K562 (cell line): ENCODE data around the gene FGF14. TPM values are rescaled to one million over a fixed set of nuclear protein-coding genes. Genes with fewer than 3 reads are reported as not detected.

Source experiments
- ATAC-seq: fragments of 200-7000 bp; cut with Tn5 transposase; 3 replicates; pipeline ENCODE4 v1.9.1; 2020; ENCODE audit warnings: moderate library complexity
- BruUV-seq: library from RNA; stranded (reverse); fragments of 400-500 nt; replicated peaks from 2 replicates; lab custom pipeline; 2021; lab: Mats Ljungman, UMichigan
- CTCF ChIA-PET: fragments of 300-600 bp; formaldehyde crosslinking; extraction: SDS; loops from one replicate; lab custom pipeline; 2021; ENCODE audit warnings: low intra/inter-chr PET ratio; lab: Yijun Ruan, JAX
- POLR2A ChIA-PET: fragments of 300-600, 350-650 bp; sonication (Branson Sonifier 250); formaldehyde crosslinking; extraction: SDS; loops from one replicate; lab custom pipeline; 2021; ENCODE audit warnings: antibody characterized with exemption, inconsistent platforms; lab: Yijun Ruan, JAX
- DNase-seq, 4 experiments: peaks; one replicate each; pipeline versions ENCODE4 v3.0.0 to v3.0.0-alpha.2; 2011 to 2018; ENCODE audit warnings: low spot score in 3 of 4, mixed read lengths in 3 of 4; ENCODE audit errors: extremely low read depth in 1 of 4
- FAIRE-seq: peaks from 2 replicates; lab custom pipeline; 2011; peaks lifted over from hg19 to GRCh38; lab: Jason Lieb, UNC
- H2AFZ ChIP-seq: 2 replicates; pipeline ENCODE4 v1.6.0; 2011; ENCODE audit warnings: low read depth, low read length, control low read depth, inconsistent platforms
- H3K27ac ChIP-seq: fragments of 200-600 bp; 3 replicates; pipeline ENCODE4 v1.8.0; 2011; ENCODE audit warnings: low read depth, mild to moderate bottlenecking, control low read depth, inconsistent platforms, low read length, moderate library complexity, mixed read lengths; ENCODE audit errors: extremely low read depth
- H3K27me3 ChIP-seq, 2 experiments: fragments of 300-600 bp in 1 of 2; 2 replicates in 1 of 2; 3 replicates in 1 of 2; pipeline versions ENCODE4 v1.6.0 to v1.8.0; 2011; ENCODE audit warnings: inconsistent platforms in 2 of 2, low read length in 2 of 2, mild to moderate bottlenecking in 1 of 2, mixed read lengths in 1 of 2, moderate library complexity in 1 of 2; ENCODE audit not compliant: control insufficient read depth in 2 of 2, insufficient read depth in 2 of 2
- H3K36me3 ChIP-seq: fragments of 300-600 bp; 3 replicates; pipeline ENCODE4 v1.8.0; 2011; ENCODE audit warnings: mild to moderate bottlenecking, low read length, inconsistent platforms; ENCODE audit not compliant: control insufficient read depth, insufficient read depth
- H3K4me1 ChIP-seq, 2 experiments: fragments of 200-600 bp in 1 of 2; replicated peaks in 1 of 2; 2 replicates in 1 of 2; 3 replicates in 1 of 2; pipeline versions ENCODE4 v1.5.1 to v1.8.0; 2011; ENCODE audit warnings: inconsistent platforms in 2 of 2, low read length in 2 of 2, mild to moderate bottlenecking in 1 of 2, mixed read lengths in 1 of 2, moderate library complexity in 1 of 2; ENCODE audit not compliant: control insufficient read depth in 2 of 2, insufficient read depth in 2 of 2
- H3K4me2 ChIP-seq: 2 replicates; pipeline ENCODE4 v1.6.1; 2011; ENCODE audit warnings: low read length, control low read depth, inconsistent platforms, mixed read lengths; ENCODE audit not compliant: insufficient read depth
- H3K4me3 ChIP-seq: fragments of 200-600 bp; sonication (generic), shearing (Covaris generic); 2 replicates; pipeline ENCODE4 v1.5.1; 2016; ENCODE audit warnings: control low read depth, inconsistent platforms
- H3K79me2 ChIP-seq: fragments of 200-600 bp; 3 replicates; pipeline ENCODE4 v1.8.0; 2011; ENCODE audit warnings: low read length, inconsistent platforms; ENCODE audit not compliant: control insufficient read depth, insufficient read depth
- H3K9ac ChIP-seq, 2 experiments: 2 replicates each; pipeline versions ENCODE4 v1.6.0 to v1.6.1; 2011; ENCODE audit warnings: low read depth in 2 of 2, low read length in 2 of 2, control low read depth in 1 of 2, inconsistent platforms in 1 of 2, mild to moderate bottlenecking in 1 of 2, mixed read lengths in 1 of 2; ENCODE audit not compliant: insufficient read depth in 1 of 2
- H3K9me1 ChIP-seq: one replicate; pipeline ENCODE4 v1.6.0; 2011; ENCODE audit warnings: inconsistent platforms, mild to moderate bottlenecking, low read length, moderate library complexity; ENCODE audit not compliant: control insufficient read depth, insufficient read depth
- H3K9me3 ChIP-seq: replicated peaks from 2 replicates; pipeline ENCODE4 v1.5.1; 2011; ENCODE audit warnings: low read depth, low read length, inconsistent platforms; ENCODE audit not compliant: control insufficient read depth, insufficient read depth
- H4K20me1 ChIP-seq: replicated peaks from 2 replicates; pipeline ENCODE4 v1.6.1; 2011; ENCODE audit warnings: low read length, inconsistent platforms, mixed read lengths; ENCODE audit not compliant: control insufficient read depth, insufficient read depth
- ARHGAP35 ChIP-seq: fragments of 450-650 bp; IDR thresholded peaks from 2 replicates; pipeline ENCODE4 v1.6.1; 2018; ENCODE audit not compliant: partially characterized antibody
- BMI1 ChIP-seq: fragments of 150-350 bp; IDR thresholded peaks from 2 replicates; pipeline ENCODE4 v1.6.1; 2014; ENCODE audit warnings: low read length
- CBFA2T3 ChIP-seq: fragments of 450-650 bp; IDR thresholded peaks from 2 replicates; pipeline ENCODE4 v1.6.1; 2017
- FOXK1 ChIP-seq: sonication (generic); formaldehyde crosslinking; IDR thresholded peaks from 2 replicates; pipeline ENCODE4 v1.8.0; 2022; ENCODE audit warnings: missing genetic modification reagents, mild to moderate bottlenecking, borderline replicate concordance
- HDAC1 ChIP-seq, 2 experiments: fragments of 450-650 bp; IDR thresholded peaks; 2 replicates each; pipeline ENCODE4 v1.6.1; 2016 to 2017; ENCODE audit warnings: inconsistent platforms in 1 of 2, mild to moderate bottlenecking in 1 of 2, moderate library complexity in 1 of 2
- NR4A1 ChIP-seq, 2 experiments: fragments of 250-450 bp in 1 of 2; fragments of 450-650 bp in 1 of 2; sonication (Bioruptor Pico) in 1 of 2; IDR thresholded peaks; 2 replicates each; pipeline versions ENCODE4 v1.4.0 to v1.6.1; 2016 to 2020; ENCODE audit warnings: mild to moderate bottlenecking in 2 of 2, missing compliant biosample characterization in 1 of 2, missing genetic modification characterization in 1 of 2, moderate library complexity in 1 of 2
- PKNOX1 ChIP-seq: fragments of 450-650 bp; IDR thresholded peaks from 2 replicates; pipeline ENCODE4 v1.6.1; 2016
- SMAD1 ChIP-seq: fragments of 150-350 bp; IDR thresholded peaks from 2 replicates; pipeline ENCODE4 v1.6.1; 2014; ENCODE audit warnings: low read length, low read depth; ENCODE audit not compliant: partially characterized antibody
- SRSF1 ChIP-seq: fragments of 200-400 bp; formaldehyde crosslinking; IDR thresholded peaks from 2 replicates; pipeline ENCODE4 v1.6.1; 2017; ENCODE audit warnings: mild to moderate bottlenecking, low read depth, low read length, moderate library complexity
- ZFP36 ChIP-seq: fragments of 150-350 bp; IDR thresholded peaks from 2 replicates; pipeline ENCODE4 v1.6.1; 2018; ENCODE audit warnings: low read length, low read depth; ENCODE audit not compliant: partially characterized antibody
- ZNF592 ChIP-seq: fragments of 450-650 bp; IDR thresholded peaks from 2 replicates; pipeline ENCODE4 v1.6.1; 2017; ENCODE audit warnings: antibody characterized with exemption, mild to moderate bottlenecking
- ZNF644 ChIP-seq: fragments of 200-800 bp; sonication (Bioruptor generic); IDR thresholded peaks from 2 replicates; pipeline ENCODE4 v1.6.1; 2016; ENCODE audit warnings: low read depth, missing genetic modification characterization, missing compliant biosample characterization
- ZNF740 ChIP-seq, 3 experiments: fragments of 200-800 bp in 1 of 3; sonication (Bioruptor generic) in 1 of 3; sonication (generic) in 1 of 3; formaldehyde crosslinking in 1 of 3; IDR thresholded peaks; 2 replicates each; pipeline versions ENCODE4 v1.6.1 to v1.8.0; 2016 to 2022; ENCODE audit warnings: mild to moderate bottlenecking in 2 of 3, missing compliant biosample characterization in 2 of 3, missing genetic modification characterization in 2 of 3, missing genetic modification reagents in 1 of 3
- WGBS: fragments of 100-300 bp; shearing (Covaris generic); methylation state at CpG from one replicate; pipeline ENCODE4 v1.1.6; 2016; ENCODE audit warnings: low coverage, mixed read lengths; ENCODE audit not compliant: insufficient coverage; ENCODE audit errors: missing lambda C conversion rate; 5-methylcytosine and 5-hydroxymethylcytosine counted together
- in situ Hi-C: fragments of 300-500 bp; cut with MboI; formaldehyde crosslinking; loops from 4 replicates; pipeline ENCODE4 v1.15.0; 2018; ENCODE audit warnings: inconsistent platforms, mixed read lengths
- intact Hi-C: fragments of 100-400 bp; cut with micrococcal nuclease; formaldehyde crosslinking; loops from 2 replicates; pipeline ENCODE4 v1.14.2; 2022
- polyA plus RNA-seq, 8 experiments: library from polyadenylated mRNA; depleted of rRNA in 4 of 8; stranded (reverse) in 5 of 8; unstranded in 3 of 8; fragments of >200 nt; fragmentation: Nextera tagmentation in 2 of 8; fragmentation: Illumina TruSeq in 1 of 8; extraction: Ambion mirVana in 2 of 8; extraction: Trizol in 1 of 8; gene quantifications; 2 replicates each; pipeline versions ENCODE4 v1.2.1 to v1.2.3, GENCODE V29; 2011 to 2014; ENCODE audit warnings: inconsistent platforms in 1 of 8, missing spikeins in 1 of 8
- total RNA-seq, 7 experiments: library from RNA; depleted of rRNA in 6 of 7; stranded (reverse); fragments of >200 nt in 6 of 7; fragmentation: Illumina TruSeq in 2 of 7; extraction: Trizol in 2 of 7; gene quantifications; 2 replicates each; pipeline versions ENCODE4 v1.2.1 to v1.2.3, GENCODE V29; 2011 to 2021; ENCODE audit warnings: low replicate concordance in 1 of 7

FGF14 gene
- total and polyA plus RNA-seq, 9 of the 15 experiments (the other 6 are each of a cell fraction or from before 2014, with no cell fraction given), result not detected

DNA sequence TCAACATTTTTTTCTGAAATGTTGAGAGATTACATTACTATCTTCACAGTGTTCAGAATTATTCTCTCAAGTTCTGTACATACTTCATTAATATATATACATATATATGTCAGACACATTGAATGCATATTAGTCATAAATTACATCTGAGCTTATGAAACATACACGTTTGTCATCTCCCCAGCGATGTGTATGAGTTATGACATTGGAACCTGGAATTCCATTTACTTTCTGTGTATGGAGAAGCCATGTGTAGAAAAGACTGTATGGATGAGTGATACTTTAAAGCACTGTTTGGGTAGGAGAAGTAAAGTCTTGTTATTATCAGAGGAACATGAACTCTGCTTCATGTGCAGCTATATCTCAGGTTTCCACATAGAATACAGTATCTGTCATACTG lies 167.2 kb downstream of the FGF14 start:
- no peaks in the 10 kb centered on the region for H3K9me3 ChIP-seq
- FAIRE-seq, result no peak
- CTCF ChIA-PET, result no interaction called here
- TF ChIP-seq CBFA2T3 (no peak), SRSF1 (no peak), ZNF592 (no peak), HDAC1 (IDR thresholded peaks at IDR 0.05) (no peak), ZNF644 (tag) (no peak), ZFP36 (no peak), ZNF740 (CRISPR knock-in tag; IDR thresholded peaks at IDR 0.05) (no peak), ZNF740 (tag; IDR thresholded peaks at IDR 0.05) (no peak), SMAD1 (no peak), BMI1 (no peak), FOXK1 (no peak), NR4A1 (CRISPR knock-in tag; IDR thresholded peaks at IDR 0.05) (no peak), NR4A1 (tag; IDR thresholded peaks at IDR 0.05) (no peak), PKNOX1 (no peak), ARHGAP35 (no peak)

More for the DNA sequence above, 167.2 kb downstream of the FGF14 start:
- 0% methylated on average over 2 of the region's 2 CpGs for WGBS
- Histone ChIP-seq H3K27me3 (no peaks in the 10 kb centered on the region), H2AFZ (no peak overlapping the region), H3K27ac (no peak overlapping the region), H3K9ac (no peak overlapping the region), H3K4me1 (no peaks in the 10 kb centered on the region), H3K79me2 (no peaks in the 10 kb centered on the region), H3K4me3 (no peak overlapping the region), H3K4me2 (no peak overlapping the region), H3K9me1 (no peaks in the 10 kb centered on the region), H3K36me3 (no peaks in the 10 kb centered on the region), H4K20me1 (no peaks in the 10 kb centered on the region)
- DNase-seq, result no peak
- no TSS peak for BruUV-seq
- intact Hi-C loops (no loop called here), in situ Hi-C loops (no loop called here)
- ATAC-seq, result no peak
- POLR2A ChIA-PET, result no interaction called here
